BLaER1 (cell line): Measurements from ENCODE around the gene HMG20A.
"Not testable (repeated sequence)": the region's sequence is repeated elsewhere in the genome, so short reads cannot be mapped to it uniquely, and the experiment has no call there.

ENCODE experiments used
- H3K27ac ChIP-seq: shearing (Covaris generic); formaldehyde crosslinking; 2 replicates; pipeline ENCODE4 v1.8.1; 2022
- H3K27me3 ChIP-seq: shearing (Covaris generic); formaldehyde crosslinking; 2 replicates; pipeline ENCODE4 v1.8.1; 2022
- H3K36me3 ChIP-seq: shearing (Covaris generic); formaldehyde crosslinking; 2 replicates; pipeline ENCODE4 v1.8.1; 2022
- H3K4me1 ChIP-seq: shearing (Covaris generic); formaldehyde crosslinking; 2 replicates; pipeline ENCODE4 v1.8.1; 2022
- H3K4me2 ChIP-seq: shearing (Covaris generic); formaldehyde crosslinking; 2 replicates; pipeline ENCODE4 v1.8.1; 2022
- H3K4me3 ChIP-seq: shearing (Covaris generic); formaldehyde crosslinking; 2 replicates; pipeline ENCODE4 v1.8.1; 2022
- H3K9ac ChIP-seq: shearing (Covaris generic); formaldehyde crosslinking; 2 replicates; pipeline ENCODE4 v1.8.1; 2022
- H3K9me3 ChIP-seq: shearing (Covaris generic); formaldehyde crosslinking; 2 replicates; pipeline ENCODE4 v1.8.1; 2022
- H4K20me1 ChIP-seq: shearing (Covaris generic); formaldehyde crosslinking; 2 replicates; pipeline ENCODE4 v1.8.1; 2022
- Cebpa-rat ChIP-seq: shearing (Covaris generic); IDR thresholded peaks from 2 replicates; pipeline ENCODE4 v1.8.1; 2022

The HMG20A gene

GRCh38 chr15:77387365-77388105 lies 33.2 kb upstream of the HMG20A start:
- H3K4me1 ChIP-seq, result no peaks in the 10 kb centered on the region
- no peak overlapping the region for H3K4me3 ChIP-seq
- H3K9me3 ChIP-seq, result no peaks in the 10 kb centered on the region
- no peaks in the 10 kb centered on the region for H4K20me1 ChIP-seq
- H3K4me2 ChIP-seq, result no peak overlapping the region
- H3K36me3 ChIP-seq, result no peaks in the 10 kb centered on the region
- no peak overlapping the region for H3K9ac ChIP-seq
- no peaks in the 10 kb centered on the region for H3K27me3 ChIP-seq
- TF ChIP-seq Cebpa-rat, result no peak
- H3K27ac ChIP-seq, result no peak overlapping the region

GRCh38 chr15:77391372-77391951 lies 29.2 kb upstream of the HMG20A start:
- Histone ChIP-seq H3K9me3 (peaks cover 16% of the 10 kb centered on the region), H3K4me2 (no peak overlapping the region), H3K4me1 (no peaks in the 10 kb centered on the region), H4K20me1 (no peaks in the 10 kb centered on the region), H3K27ac (no peak overlapping the region), H3K36me3 (no peaks in the 10 kb centered on the region), H3K4me3 (no peak overlapping the region), H3K9ac (no peak overlapping the region), H3K27me3 (no peaks in the 10 kb centered on the region)
- no peak for TF ChIP-seq Cebpa-rat

DNA sequence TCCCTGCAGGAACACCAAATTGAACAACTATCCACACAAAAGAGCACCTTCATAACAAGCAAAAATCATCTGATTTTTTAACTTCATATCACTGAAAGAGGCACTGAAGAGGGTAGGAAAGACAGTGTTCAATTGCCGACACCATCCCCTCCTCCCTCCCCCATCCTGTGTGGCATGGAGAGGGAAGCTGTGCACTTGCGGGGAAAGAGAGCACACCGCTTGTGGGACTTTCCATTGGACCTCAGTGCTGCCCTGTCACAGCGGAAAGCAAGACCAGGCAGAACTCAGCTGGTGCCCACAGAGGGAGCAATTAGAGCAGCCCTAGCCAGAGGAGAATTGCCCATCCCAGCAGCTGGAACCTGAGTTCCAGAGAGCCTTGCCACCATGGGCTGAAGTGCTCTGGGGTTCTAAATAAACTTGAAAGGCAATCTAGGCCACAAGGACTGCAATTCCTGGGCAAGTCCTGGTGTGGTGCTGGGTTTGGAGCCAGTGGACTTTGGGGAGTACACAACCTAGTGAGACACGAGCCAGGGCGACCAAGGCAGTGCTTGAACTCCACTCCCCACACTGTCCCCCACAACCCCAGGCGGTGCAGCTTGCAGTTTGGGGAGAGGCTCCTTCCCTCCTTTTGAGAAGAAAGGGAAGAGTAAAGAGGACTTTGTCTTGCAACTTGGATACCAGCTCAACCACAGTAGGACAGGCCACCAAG lies 27.8 kb upstream of the HMG20A start:
- no peak for TF ChIP-seq Cebpa-rat
- Histone ChIP-seq H3K9me3 (peaks cover 16% of the 10 kb centered on the region), H3K27ac (no peak overlapping the region), H3K4me3 (no peak overlapping the region), H3K4me2 (no peak overlapping the region), H3K27me3 (no peaks in the 10 kb centered on the region), H3K9ac (no peak overlapping the region), H4K20me1 (no peaks in the 10 kb centered on the region), H3K4me1 (no peaks in the 10 kb centered on the region), H3K36me3 (no peaks in the 10 kb centered on the region)

- Histone ChIP-seq H3K9me3 (peaks cover 21% of the 10 kb centered on the region), H4K20me1 (no peaks in the 10 kb centered on the region), H3K27ac (no peak overlapping the region), H3K4me3 (no peak overlapping the region), H3K9ac (no peak overlapping the region), H3K36me3 (no peaks in the 10 kb centered on the region), H3K27me3 (no peaks in the 10 kb centered on the region), H3K4me1 (no peaks in the 10 kb centered on the region), H3K4me2 (no peak overlapping the region)
- no peak for TF ChIP-seq Cebpa-rat
Observed at GRCh38 chr15:77393471-77393840, 27.2 kb upstream of the HMG20A start.

DNA sequence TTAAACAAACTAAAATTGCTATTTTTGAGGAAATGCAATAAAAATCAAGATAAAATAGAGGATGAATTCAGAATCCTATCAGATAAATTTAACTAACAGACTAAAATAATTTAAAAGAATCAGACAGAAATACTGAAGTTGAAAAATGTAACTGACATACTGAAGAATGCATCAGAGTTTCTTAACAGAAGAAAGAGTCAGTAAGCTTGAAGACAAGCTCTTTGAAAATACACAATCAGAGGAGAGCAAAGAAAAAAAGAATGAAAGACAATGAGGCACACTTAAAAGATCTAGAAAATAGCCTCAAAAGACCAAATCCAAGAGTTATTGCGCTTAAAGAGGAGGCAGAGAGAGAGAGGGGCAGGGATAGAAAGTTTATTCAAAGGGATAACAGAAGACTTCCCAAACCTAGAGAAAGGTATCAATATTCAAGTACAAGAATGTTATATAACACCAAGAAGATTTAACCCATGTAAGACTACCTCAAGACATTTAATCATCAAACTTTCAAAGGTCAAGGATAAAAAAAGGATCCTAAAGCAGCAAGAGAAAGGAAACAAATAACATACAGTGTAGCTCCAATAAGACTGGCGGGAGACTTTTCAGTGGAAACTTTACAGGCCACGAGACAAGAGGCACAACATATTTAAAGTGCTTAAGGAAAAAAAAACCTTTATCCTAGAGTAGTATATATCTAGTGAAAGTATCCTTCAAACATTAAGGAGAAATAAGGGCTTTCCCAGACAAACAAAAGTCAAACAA lies 25.5 kb upstream of the HMG20A start:
- H3K27me3 ChIP-seq, result no peaks in the 10 kb centered on the region
- no peak overlapping the region for H3K4me2 ChIP-seq
- H3K9me3 ChIP-seq, result peaks cover 36% of the 10 kb centered on the region
- H3K9ac ChIP-seq, result no peak overlapping the region
- H3K4me3 ChIP-seq, result no peak overlapping the region
- H3K4me1 ChIP-seq, result no peaks in the 10 kb centered on the region
- H3K27ac ChIP-seq, result no peak overlapping the region
- TF ChIP-seq Cebpa-rat, result no peak
- H3K36me3 ChIP-seq, result no peaks in the 10 kb centered on the region
- no peaks in the 10 kb centered on the region for H4K20me1 ChIP-seq

GRCh38 chr15:77396692-77397091 lies 24.0 kb upstream of the HMG20A start:
- Histone ChIP-seq H3K4me1 (no peaks in the 10 kb centered on the region), H4K20me1 (no peaks in the 10 kb centered on the region), H3K4me3 (no peak overlapping the region), H3K27me3 (no peaks in the 10 kb centered on the region), H3K9me3 (peaks cover 38% of the 10 kb centered on the region), H3K36me3 (no peaks in the 10 kb centered on the region), H3K4me2 (no peak overlapping the region), H3K9ac (no peak overlapping the region), H3K27ac (no peak overlapping the region)
- no peak for TF ChIP-seq Cebpa-rat

DNA sequence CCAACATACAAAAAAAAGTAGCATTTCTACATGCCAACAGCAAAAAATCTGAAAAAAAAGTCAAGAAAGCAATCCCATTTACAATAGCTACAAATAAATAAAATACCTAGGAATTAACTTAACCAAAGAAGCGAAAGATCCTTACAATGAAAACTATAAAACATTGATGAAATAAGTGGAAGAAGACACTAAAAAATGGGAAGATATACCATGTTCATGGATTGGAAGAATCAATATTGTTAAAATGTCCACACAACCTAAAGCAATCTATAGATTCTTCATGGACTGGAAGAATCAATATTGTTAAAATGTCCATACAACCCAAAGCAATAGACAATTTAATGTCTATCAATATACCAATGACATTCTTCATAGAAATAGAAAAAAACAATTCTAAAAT lies 21.8 kb upstream of the HMG20A start:
- no peaks in the 10 kb centered on the region for H3K27me3 ChIP-seq
- no peak overlapping the region for H3K4me3 ChIP-seq
- peaks cover 38% of the 10 kb centered on the region for H3K9me3 ChIP-seq
- H3K4me1 ChIP-seq, result no peaks in the 10 kb centered on the region
- no peak overlapping the region for H3K4me2 ChIP-seq
- H3K36me3 ChIP-seq, result no peaks in the 10 kb centered on the region
- H3K9ac ChIP-seq, result no peak overlapping the region
- H3K27ac ChIP-seq, result no peak overlapping the region
- TF ChIP-seq Cebpa-rat, result no peak
- no peaks in the 10 kb centered on the region for H4K20me1 ChIP-seq

DNA sequence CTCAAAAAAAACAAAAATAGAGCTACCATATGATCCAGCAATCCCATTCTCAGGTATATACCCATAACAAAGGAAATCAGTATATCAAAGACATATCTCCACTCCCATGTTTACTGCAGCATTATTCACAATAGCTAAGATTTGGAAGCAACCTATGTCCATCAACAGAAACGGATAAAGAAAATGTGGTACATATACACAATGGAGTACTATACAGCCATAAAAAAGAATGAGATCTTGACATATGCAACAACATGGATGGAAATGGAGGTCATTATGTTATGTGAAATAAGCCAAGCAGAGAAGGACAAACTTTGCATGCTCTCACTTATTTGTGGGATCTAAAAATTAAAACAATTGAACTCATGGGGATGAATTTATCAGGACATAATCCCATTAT lies 20.4 kb upstream of the HMG20A start:
- no peak for TF ChIP-seq Cebpa-rat
- Histone ChIP-seq H3K27ac (no peak overlapping the region), H4K20me1 (no peaks in the 10 kb centered on the region), H3K4me1 (no peaks in the 10 kb centered on the region), H3K4me2 (no peak overlapping the region), H3K9me3 (peaks cover 25% of the 10 kb centered on the region), H3K36me3 (no peaks in the 10 kb centered on the region), H3K4me3 (no peak overlapping the region), H3K9ac (no peak overlapping the region), H3K27me3 (no peaks in the 10 kb centered on the region)

DNA sequence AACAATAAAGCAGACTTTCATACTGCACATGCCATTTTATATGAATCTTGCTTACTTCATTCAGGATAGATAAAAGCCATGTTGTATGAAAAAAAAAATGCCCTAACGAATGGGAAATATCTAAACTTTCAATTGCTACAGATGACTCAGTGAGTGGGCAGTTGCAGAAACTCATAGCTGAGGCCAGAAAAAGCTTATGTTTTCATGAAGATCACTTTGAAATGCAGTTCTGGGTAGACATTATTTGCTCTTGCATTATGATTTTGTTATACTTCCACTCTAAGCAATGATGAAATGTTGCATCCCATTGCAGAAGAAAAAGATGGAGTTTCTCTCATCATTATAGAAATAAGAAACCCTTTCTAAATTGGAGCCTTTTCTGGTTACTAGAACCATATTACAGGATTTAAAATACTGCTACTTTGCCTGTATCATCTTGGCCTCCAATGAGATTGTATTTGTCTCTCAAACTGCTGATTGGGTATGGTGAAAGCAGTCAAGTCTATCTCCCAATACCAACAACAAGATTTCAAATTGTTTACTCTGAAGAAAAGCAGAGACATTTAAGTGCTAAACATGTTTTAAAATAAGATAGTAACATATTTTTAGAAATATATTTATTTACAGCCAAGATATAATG lies 17.8 kb upstream of the HMG20A start:
- no peaks in the 10 kb centered on the region for H3K27me3 ChIP-seq
- peaks cover 22% of the 10 kb centered on the region for H3K9me3 ChIP-seq
- H3K36me3 ChIP-seq, result no peaks in the 10 kb centered on the region
- H3K27ac ChIP-seq, result no peak overlapping the region
- H3K4me1 ChIP-seq, result peaks cover 6% of the 10 kb centered on the region
- H4K20me1 ChIP-seq, result no peaks in the 10 kb centered on the region
- H3K4me3 ChIP-seq, result no peak overlapping the region
- H3K4me2 ChIP-seq, result no peak overlapping the region
- no peak for TF ChIP-seq Cebpa-rat
- no peak overlapping the region for H3K9ac ChIP-seq

DNA sequence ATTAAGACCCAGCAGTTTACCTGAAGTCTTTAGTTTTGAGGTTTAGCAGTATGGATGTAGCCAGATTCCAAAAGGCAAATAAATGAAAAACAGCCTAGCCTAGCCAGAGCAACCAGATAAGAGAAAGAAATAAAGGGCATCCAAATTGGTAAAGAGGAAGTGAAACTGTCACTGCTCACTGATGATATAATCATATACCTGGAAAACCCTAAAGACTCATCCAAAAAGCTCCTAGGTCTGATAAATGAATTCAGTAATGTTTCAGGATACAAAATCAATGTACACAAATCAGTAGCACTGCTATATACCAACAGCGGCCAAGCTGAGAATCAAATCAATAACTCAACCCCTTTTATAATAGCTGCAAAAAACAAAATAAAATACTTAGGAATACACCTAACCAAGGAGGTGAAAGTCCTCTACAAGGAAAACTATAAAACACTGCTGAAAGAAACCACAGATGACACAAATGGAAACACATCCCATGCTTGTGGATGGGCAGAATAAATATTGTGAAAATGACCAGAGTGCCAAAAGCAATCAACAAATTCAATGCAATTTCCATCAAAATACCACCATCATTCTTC lies 14.4 kb upstream of the HMG20A start:
- H3K36me3 ChIP-seq, H3K9me3 ChIP-seq, H3K27ac ChIP-seq, H4K20me1 ChIP-seq, H3K9ac ChIP-seq, H3K4me3 ChIP-seq, H3K27me3 ChIP-seq, H3K4me2 ChIP-seq: not testable (repeated sequence)
- H3K4me1 ChIP-seq, result peaks cover 17% of the 10 kb centered on the region
